ENCODE data around the gene DCX. TPM values are rescaled to one million over a fixed set of nuclear protein-coding genes. Genes with fewer than 3 reads are reported as not detected.

The DCX gene
- total RNA-seq = 0.05 TPM
- long read RNA-seq = 0 reads

- Histone ChIP-seq H3K36me3 (no peaks in the 10 kb centered on the region), H3K4me3 (no peak within 1 kb of the TSS), H3K27ac (replicated peaks) (no peak within 1 kb of the TSS), H3K27me3 (ENCODE audit: low read depth) (peaks cover 5% of the 10 kb centered on the region), H3K4me1 (no peaks in the 10 kb centered on the region), H3K9me3 (replicated peaks) (no peaks in the 10 kb centered on the region)
- intact Hi-C loops (cut with micrococcal nuclease) = no loop called here
- DNase-seq = no peak
- no peak for TF ChIP-seq CTCF (IDR thresholded peaks at IDR 0.05; ENCODE audit: borderline replicate concordance)
Observed at GRCh38 chrX:111411983-111412382, at the start of gene DCX. Gene DCX, minus strand, starts transcription at chrX:111412192. Its CDS starts 1,794 bp downstream, at chrX:111410398.

GRCh38 chrX:111460607-111461006 is 48.6 kb upstream of the DCX start:
- no peaks in the 10 kb centered on the region for H3K27me3 ChIP-seq (ENCODE audit: low read depth)
- no peak overlapping the region for H3K27ac ChIP-seq (replicated peaks)
- TF ChIP-seq CTCF (IDR thresholded peaks at IDR 0.05; ENCODE audit: borderline replicate concordance) = no peak
- no peaks in the 10 kb centered on the region for H3K36me3 ChIP-seq
- intact Hi-C loops (cut with micrococcal nuclease) = no loop called here
- no peak overlapping the region for H3K4me3 ChIP-seq
- DNase-seq = no peak
- H3K4me1 ChIP-seq = no peaks in the 10 kb centered on the region
- H3K9me3 ChIP-seq (replicated peaks) = no peaks in the 10 kb centered on the region

- DNase-seq = no peak
- H3K36me3 ChIP-seq = no peaks in the 10 kb centered on the region
- peak; percentile 44 for TF ChIP-seq CTCF (IDR thresholded peaks at IDR 0.05; ENCODE audit: borderline replicate concordance)
- no peaks in the 10 kb centered on the region for H3K27me3 ChIP-seq (ENCODE audit: low read depth)
- intact Hi-C loops (cut with micrococcal nuclease) = no loop called here
- H3K4me1 ChIP-seq = no peaks in the 10 kb centered on the region
- H3K4me3 ChIP-seq = no peak overlapping the region
- H3K9me3 ChIP-seq (replicated peaks) = no peaks in the 10 kb centered on the region
- H3K27ac ChIP-seq (replicated peaks) = no peak overlapping the region
Observed at GRCh38 chrX:111447298-111447697, 35.3 kb upstream of the DCX start.

GRCh38 chrX:111445485-111445884 is 33.5 kb upstream of the DCX start:
- intact Hi-C loops (cut with micrococcal nuclease) = no loop called here
- DNase-seq = no peak
- Histone ChIP-seq H3K9me3 (replicated peaks) (no peaks in the 10 kb centered on the region), H3K27ac (replicated peaks) (no peak overlapping the region), H3K4me1 (no peaks in the 10 kb centered on the region), H3K36me3 (no peaks in the 10 kb centered on the region), H3K27me3 (ENCODE audit: low read depth) (no peaks in the 10 kb centered on the region), H3K4me3 (no peak overlapping the region)
- peak; percentile 55 for TF ChIP-seq CTCF (IDR thresholded peaks at IDR 0.05; ENCODE audit: borderline replicate concordance)

GRCh38 chrX:111444881-111445280 is 32.9 kb upstream of the DCX start:
- H3K9me3 ChIP-seq (replicated peaks) = no peaks in the 10 kb centered on the region
- DNase-seq = no peak
- H3K4me3 ChIP-seq = no peak overlapping the region
- no peak for TF ChIP-seq CTCF (IDR thresholded peaks at IDR 0.05; ENCODE audit: borderline replicate concordance)
- H3K4me1 ChIP-seq = no peaks in the 10 kb centered on the region
- H3K27ac ChIP-seq (replicated peaks) = no peak overlapping the region
- no peaks in the 10 kb centered on the region for H3K36me3 ChIP-seq
- intact Hi-C loops (cut with micrococcal nuclease) = no loop called here
- H3K27me3 ChIP-seq (ENCODE audit: low read depth) = no peaks in the 10 kb centered on the region

- TF ChIP-seq CTCF (IDR thresholded peaks at IDR 0.05; ENCODE audit: borderline replicate concordance) = no peak
- no peak for DNase-seq
- intact Hi-C loops (cut with micrococcal nuclease) = no loop called here
- Histone ChIP-seq H3K9me3 (replicated peaks) (no peaks in the 10 kb centered on the region), H3K4me1 (no peaks in the 10 kb centered on the region), H3K36me3 (no peaks in the 10 kb centered on the region), H3K4me3 (no peak overlapping the region), H3K27ac (replicated peaks) (no peak overlapping the region), H3K27me3 (ENCODE audit: low read depth) (no peaks in the 10 kb centered on the region)
Observed at GRCh38 chrX:111443946-111444345, 32.0 kb upstream of the DCX start.

All from left ventricle myocardium inferior (tissue), 1 donor.